ELR (cell line): Measurements from ENCODE around the gene CHGA.

Experiments used
- DNase-seq: peaks from one replicate; pipeline ENCODE4 v3.0.0-alpha.2; 2015; ENCODE audit warnings: low read depth

The CHGA gene

GRCh38 chr14:92944976-92945375 is 22.0 kb downstream of the CHGA start:
- DNase-seq: no peak

GRCh38 chr14:92945544-92945943 is 22.6 kb downstream of the CHGA start:
- no peak for DNase-seq

- peak; percentile 50 for DNase-seq
Measured at GRCh38 chr14:92945959-92946846, 23.3 kb downstream of the CHGA start.

- DNase-seq: no peak
Measured at GRCh38 chr14:92946847-92947545, 24.0 kb downstream of the CHGA start.

GRCh38 chr14:92948647-92949046 is 25.7 kb downstream of the CHGA start:
- DNase-seq: no peak

- no peak for DNase-seq
Measured at GRCh38 chr14:92949496-92950192, 26.7 kb downstream of the CHGA start.

GRCh38 chr14:92950193-92950540 is 27.2 kb downstream of the CHGA start:
- DNase-seq: no peak

- no peak for DNase-seq
Measured at GRCh38 chr14:92950773-92951172, 27.8 kb downstream of the CHGA start.

- no peak for DNase-seq
Measured at GRCh38 chr14:92951261-92951660, 28.3 kb downstream of the CHGA start.

GRCh38 chr14:92951912-92952471 is 29.0 kb downstream of the CHGA start:
- peak; percentile 74 for DNase-seq

- no peak for DNase-seq
Measured at GRCh38 chr14:92952481-92953298, 29.7 kb downstream of the CHGA start.

GRCh38 chr14:92953526-92953925 is 30.6 kb downstream of the CHGA start:
- no peak for DNase-seq

GRCh38 chr14:92954933-92955332 is 32.0 kb downstream of the CHGA start:
- DNase-seq: no peak

GRCh38 chr14:92955381-92955780 is 32.4 kb downstream of the CHGA start:
- no peak for DNase-seq

GRCh38 chr14:92956961-92957360 is 34.0 kb downstream of the CHGA start:
- DNase-seq: no peak

- no peak for DNase-seq
Measured at GRCh38 chr14:92958373-92959188, 35.6 kb downstream of the CHGA start.

- no peak for DNase-seq
Measured at GRCh38 chr14:92959189-92959531, 36.2 kb downstream of the CHGA start.

- no peak for DNase-seq
Measured at GRCh38 chr14:92959761-92960680, 37.1 kb downstream of the CHGA start.

- DNase-seq: peak; percentile 87
Measured at GRCh38 chr14:92960706-92961566, 38.0 kb downstream of the CHGA start.
